Epidermal melanocyte (primary cell): ENCODE measurements around the gene SPACA5.
"Not testable (repeated sequence)": the region's sequence is repeated elsewhere in the genome, so short reads cannot be mapped to it uniquely, and the experiment has no call there.

Experiments
- DNase-seq: peaks from one replicate; pipeline ENCODE4 v3.0.0; 2011; ENCODE audit warnings: low spot score; ENCODE audit not compliant: insufficient read length

SPACA5 gene

DNA sequence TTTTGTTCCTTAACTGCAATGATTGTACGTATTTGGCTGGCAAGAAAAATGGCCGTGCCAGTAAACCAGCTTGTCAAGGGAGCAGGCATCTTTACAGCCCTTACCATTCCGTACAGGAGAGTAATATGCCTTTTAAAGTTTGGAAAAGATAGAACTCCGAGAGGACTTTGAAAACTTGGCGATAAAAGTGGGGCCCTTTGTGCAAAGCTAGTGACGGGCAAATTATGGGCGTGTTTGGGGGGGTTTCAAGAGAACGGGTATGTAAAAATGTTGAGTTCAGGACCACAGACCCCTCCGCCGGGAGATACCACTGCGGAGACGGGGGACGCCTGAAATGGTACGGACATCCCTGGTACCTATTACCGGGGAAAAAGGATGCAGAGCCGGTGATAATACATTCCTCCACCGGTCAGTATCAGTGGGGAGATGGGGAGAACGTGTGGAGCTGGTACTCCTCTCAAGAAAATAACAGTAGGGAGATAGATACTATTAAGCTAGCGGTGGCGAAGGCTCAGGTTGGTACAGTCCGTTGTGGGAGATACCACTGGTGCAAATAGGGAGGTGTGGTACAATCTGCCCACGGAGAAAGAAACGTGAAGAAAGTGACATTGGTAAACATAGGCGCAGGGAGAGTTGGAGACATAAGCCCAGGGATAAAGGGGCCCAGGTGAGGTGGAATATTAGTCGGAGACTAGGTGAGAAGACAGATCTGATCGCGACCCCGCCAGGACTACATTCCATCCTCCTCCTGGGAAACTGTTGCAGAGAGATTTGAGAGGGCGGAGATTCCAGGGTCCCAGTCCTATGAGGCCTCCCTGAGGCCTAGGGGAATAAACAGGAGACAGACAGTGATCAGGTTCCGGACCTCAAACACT is 14.5 kb downstream of the SPACA5 start:
- DNase-seq = peak; percentile 76

DNA sequence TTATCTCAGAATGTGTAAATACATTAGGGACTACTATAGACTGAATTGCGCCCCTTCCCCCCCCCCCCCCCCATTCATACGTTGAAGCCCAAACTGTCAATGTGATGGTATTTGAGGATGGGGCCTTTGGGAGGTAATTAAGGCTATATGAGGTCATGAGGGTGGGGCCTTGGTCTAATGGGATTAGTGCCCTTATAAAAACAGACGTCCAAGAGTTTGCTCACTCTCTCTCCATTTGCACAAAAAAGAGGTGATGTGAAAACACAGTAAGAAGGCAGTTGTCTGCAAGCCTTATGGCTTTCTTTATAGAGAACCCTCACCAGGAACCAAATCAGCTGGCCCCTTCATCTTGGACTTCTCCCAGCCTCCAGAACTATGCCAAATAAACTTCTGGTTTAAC is 15.3 kb downstream of the SPACA5 start:
- no peak for DNase-seq

DNA sequence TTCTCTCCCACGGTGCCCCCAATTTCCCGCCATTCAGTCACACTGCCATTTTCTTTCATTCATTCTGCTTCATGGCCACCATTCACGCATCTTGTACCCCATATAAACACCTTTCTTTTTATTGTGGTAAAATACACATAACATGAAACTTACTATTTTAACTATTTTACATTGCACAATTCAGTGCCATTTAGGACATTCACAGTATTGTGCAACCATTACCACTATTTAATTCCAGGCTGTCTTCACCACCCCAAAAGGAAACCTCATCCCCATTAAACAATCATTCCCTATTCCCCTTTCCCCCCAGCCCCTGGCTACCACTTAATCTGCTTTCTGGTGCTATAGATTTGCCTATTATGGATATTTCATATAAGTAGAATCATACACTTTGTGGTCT is 15.9 kb downstream of the SPACA5 start:
- no peak for DNase-seq

DNA sequence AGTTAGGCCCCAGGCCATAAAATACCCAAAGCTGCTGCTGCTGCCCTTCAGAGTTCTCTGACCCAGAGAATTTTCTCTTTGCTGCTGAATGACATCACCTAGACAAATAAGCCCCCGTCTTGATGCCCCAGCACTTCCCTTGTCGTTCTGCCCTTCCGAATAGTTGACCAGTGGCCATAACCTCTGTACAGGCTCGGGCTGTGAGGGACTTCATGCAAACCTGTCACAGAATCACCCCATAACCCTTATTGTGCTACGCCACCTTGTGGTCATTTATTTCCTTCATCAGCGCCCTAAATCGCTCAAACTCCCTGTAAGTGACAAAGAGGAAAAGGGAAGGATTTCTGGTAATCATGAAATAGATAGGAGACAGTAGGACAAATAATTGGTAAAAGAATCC is 18.8 kb downstream of the SPACA5 start:
- DNase-seq = peak; percentile 7

DNA sequence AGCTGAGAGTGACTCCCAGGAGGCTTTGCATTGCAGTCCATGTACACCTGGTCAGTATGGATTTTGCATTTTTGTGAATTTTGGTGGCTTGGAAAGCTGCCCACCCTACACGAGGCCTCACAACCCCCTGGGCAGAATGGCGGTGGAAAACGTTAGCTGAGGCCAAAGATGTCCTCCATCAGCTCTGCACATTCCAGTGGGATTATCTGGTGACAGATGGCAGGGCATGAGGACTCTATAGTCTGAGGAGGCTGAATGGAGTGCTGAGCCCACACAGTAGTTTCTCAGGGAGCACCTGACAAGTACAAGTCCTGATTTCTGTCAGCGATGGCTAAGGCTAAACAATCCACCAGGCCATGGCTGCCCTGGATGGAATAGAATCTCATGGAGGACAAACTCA is 20.8 kb downstream of the SPACA5 start:
- DNase-seq = not testable (repeated sequence)

DNA sequence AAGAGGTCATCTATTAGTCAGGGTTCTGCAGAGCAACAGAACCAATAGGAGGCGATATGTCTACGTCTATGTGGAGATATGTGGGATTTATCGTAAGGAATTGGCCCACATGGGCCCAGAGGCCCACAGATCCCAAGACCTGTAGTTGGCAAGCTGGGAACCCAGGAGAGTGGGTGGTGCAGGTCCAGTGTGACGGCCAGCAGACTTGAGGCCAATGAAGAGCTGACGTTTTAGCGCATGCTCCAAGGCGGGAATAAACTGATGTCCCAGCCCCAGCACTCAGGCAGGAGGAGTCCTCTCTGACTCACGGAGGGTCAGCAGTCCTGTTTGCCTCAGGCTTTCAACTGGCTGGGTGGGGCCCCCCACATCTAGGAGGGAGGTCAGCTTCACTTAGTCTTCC is 21.3 kb downstream of the SPACA5 start:
- no peak for DNase-seq

DNA sequence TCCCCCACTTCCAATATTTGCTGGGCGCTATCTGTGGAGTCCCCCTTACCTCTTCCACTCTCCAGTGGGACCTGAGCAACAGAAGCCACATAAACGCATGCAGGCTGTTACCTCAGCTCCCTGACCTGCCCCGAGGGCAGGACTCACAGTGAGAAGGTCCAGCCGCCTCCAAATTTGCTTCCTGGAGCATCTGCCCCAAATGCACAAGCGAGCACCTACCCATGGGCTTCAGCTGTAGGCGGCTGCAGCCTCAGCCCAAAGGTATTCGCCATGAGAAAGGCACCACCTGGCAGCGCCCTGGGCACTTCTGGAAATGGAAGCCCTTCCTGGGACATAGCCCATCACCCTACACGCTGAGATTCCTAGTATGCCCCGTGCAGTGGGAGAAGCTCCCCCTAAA is 23.4 kb downstream of the SPACA5 start:
- DNase-seq = no peak

DNA sequence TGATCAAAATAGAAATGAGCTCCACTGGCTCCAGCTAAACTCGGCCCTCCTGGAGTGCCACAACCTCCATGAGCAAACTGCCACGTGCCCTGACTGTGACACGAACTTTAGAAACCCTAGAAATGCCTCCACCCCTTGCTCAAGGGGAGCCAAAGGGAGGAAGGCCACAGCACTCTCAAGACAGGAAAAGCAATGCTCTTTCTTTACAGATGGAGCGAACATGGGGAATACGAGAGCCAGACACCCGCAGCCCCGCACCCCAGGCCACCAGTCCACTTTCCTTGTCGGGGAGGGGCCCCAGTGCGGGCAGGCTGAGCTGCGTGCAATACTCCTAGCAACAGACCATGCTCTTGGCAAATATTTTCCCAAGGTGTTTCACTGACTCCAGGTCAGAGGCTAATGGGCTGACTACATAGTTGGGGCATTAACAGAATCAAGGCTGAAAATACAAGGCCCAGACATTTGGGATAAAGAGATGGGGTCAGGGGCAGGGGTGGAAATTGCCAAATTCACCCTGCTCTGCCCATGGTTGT is 23.9 kb downstream of the SPACA5 start:
- DNase-seq = not testable (repeated sequence)

DNA sequence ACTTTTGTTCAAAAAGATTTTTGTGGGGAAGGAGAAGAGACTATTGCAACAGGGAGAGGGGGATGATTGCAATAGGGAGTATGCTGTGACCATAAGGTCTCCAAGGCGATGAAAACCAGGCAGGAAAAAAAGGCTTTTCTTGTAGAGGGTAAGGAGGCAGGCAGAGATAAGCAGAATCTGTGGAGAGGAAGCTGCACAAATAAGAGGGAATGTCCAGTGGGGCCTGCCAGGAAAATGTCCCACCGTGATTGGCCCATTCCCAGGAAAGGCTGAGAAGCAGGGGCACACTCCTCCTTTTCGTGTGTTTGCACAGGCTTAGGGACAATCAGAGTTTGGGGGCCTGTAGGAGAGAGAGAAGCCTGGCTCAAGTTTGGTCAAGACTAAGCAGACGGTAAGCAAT is 29.1 kb downstream of the SPACA5 start:
- DNase-seq = no peak

DNA sequence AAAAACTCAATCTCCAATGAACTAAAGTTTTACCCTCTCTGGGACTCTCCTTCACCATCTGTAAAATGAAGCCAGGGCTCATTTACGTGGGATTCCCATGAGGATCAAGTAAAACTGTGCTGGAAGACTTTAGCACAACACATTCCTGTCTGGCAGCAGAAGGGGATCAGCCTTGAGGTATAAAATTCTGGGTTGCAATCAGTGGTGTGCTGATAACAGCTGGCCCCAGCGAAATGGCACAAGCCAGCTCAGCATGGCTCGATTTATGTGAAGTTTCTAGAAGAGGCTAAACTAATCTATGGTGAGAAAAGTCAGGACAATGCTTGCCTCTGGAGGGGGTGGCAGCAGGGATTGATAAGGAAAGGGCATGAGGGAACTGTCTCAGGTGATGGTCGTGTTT is 36.3 kb downstream of the SPACA5 start:
- DNase-seq = no peak

DNA sequence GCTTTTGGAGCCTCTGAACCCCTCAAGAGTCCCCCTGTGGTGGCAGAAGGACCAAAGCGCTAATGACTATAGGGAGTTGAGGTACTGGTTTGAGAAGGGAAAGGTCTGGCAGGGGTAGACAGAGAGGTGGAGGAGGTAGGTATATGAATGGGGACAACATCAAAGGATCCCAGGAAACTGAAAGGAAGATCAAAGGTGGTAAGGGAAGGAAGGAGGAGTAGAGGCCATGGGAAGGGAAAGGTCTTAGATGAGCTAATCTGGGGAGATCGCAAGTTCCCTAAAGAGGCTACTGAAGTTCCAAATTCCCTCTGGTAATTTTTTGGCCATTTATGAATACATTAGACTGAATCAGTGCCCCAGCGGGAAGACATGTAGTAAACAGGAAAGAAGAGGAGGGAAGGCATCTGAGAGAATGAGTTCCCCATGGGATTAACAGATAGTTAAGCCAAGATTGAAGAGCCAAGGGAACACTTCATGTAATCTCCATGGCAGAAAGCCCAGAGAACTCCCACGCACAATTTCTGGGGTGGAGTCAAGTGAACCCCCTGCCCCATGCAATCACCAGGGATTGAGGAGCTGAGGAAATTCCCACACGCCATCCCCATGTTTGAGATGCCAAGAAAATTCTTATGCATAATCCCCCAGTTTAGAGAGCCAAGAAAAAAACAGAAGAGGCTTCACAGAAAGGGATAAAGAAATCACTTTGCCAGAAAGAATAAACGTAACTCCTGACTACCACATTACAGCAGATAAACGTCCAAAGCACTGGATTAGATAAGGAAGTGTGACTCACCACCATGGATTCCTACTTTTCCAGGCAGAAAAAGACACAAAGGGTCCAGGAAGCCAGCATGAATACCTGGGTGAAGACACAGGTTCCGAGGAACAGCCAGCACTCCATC is 38.9 kb downstream of the SPACA5 start:
- no peak for DNase-seq

DNA sequence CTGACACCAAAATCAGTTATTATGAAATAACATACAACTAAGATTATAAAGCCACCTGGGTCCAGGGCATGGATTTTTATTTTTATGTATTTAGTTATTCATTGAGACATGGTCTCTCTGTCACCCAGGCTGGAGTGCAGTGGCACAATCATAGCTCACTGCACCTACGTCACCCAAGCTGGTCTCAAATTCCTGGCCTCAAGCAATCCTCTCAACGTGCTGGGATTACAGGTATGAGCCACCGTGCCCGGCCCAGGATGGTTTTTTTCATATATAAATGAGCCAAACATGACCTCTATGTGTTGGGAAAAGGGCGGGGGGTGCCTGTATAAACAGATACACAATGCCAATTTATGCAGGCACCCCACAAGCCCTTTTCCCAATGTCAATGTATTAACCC is 40.1 kb downstream of the SPACA5 start:
- DNase-seq = no peak

DNA sequence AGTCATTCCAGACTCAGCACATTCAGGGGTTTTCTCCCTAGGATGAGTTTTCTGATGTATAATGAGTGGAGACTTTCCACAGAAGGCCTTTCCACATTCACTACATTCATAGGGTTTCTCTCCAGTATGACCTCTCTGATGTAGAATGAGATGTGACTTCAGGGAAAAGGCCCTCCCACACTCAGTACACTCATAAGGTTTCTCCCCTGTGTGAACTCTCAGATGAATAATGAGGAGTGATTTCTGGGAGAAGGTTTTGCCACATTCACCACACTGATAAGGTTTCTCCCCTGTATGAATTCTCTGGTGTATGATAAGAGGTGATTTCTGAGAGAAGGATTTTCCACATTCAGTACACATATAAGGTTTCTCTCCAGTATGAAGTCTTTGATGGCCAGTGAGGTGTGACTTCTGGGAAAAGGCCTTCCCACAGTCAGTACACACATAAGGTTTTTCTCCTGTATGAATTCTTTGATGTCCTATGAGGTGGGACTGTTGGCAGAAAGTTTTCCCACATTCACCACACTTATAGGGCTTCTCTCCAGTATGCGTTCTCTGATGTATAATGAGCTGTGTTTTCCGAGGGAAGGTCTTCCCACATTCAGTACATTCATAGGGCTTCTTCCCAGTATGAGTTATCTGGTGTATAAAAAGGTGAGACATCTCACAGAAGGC is 52.0 kb downstream of the SPACA5 start:
- DNase-seq = no peak

DNA sequence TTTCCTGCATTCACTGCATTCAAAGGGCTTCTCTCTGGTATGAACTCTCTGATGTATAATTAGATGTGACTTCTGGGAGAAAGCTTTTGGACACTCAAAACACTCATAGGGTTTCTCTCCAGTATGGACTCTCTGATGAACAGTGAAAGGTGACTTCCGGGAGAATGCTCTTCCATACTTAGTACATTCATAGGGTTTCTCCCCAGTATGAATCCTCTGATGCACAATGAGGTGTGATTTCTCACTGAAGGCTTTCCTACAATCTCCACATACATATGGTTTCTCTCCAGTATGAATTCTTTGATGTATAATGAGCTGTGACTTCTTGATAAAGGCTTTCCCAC is 52.5 kb downstream of the SPACA5 start:
- DNase-seq = no peak
